GM18520 (cell line): ENCODE results near the gene BPHL.
"Not testable (repeated sequence)": the region's sequence is repeated elsewhere in the genome, so short reads cannot be mapped to it uniquely, and the experiment has no call there.

ENCODE experiments used
- ATAC-seq: cut with Tn5 transposase; IDR thresholded peaks from one replicate; pipeline ENCODE4 v1.9.1; 2021; ENCODE audit not compliant: unreplicated experiment

BPHL gene

GRCh38 chr6:3176562-3177355, 58.2 kb downstream of the BPHL start:
- ATAC-seq, result no peak

GRCh38 chr6:3178666-3179065, 60.2 kb downstream of the BPHL start:
- ATAC-seq, result not testable (repeated sequence)

GRCh38 chr6:3179945-3180344, 61.4 kb downstream of the BPHL start:
- not testable (repeated sequence) for ATAC-seq

- ATAC-seq, result no peak
Measured at GRCh38 chr6:3181105-3181504, 62.6 kb downstream of the BPHL start.

- no peak for ATAC-seq
Measured at GRCh38 chr6:3183066-3183465, 64.6 kb downstream of the BPHL start.

GRCh38 chr6:3186974-3187382, 68.5 kb downstream of the BPHL start:
- no peak for ATAC-seq

GRCh38 chr6:3188262-3188661, 69.8 kb downstream of the BPHL start:
- ATAC-seq, result no peak

GRCh38 chr6:3189192-3189591, 70.7 kb downstream of the BPHL start:
- ATAC-seq, result not testable (repeated sequence)

- no peak for ATAC-seq
Measured at GRCh38 chr6:3190056-3190455, 71.5 kb downstream of the BPHL start.

GRCh38 chr6:3190779-3191178, 72.3 kb downstream of the BPHL start:
- ATAC-seq, result no peak

GRCh38 chr6:3193102-3193849, 74.8 kb downstream of the BPHL start:
- ATAC-seq, result no peak

- no peak for ATAC-seq
Measured at GRCh38 chr6:3194535-3195419, 76.3 kb downstream of the BPHL start.

GRCh38 chr6:3195420-3195694, 76.8 kb downstream of the BPHL start:
- ATAC-seq, result no peak

- no peak for ATAC-seq
Measured at GRCh38 chr6:3195695-3196497, 77.4 kb downstream of the BPHL start.

GRCh38 chr6:3196770-3197169, 78.3 kb downstream of the BPHL start:
- ATAC-seq, result no peak

- ATAC-seq, result not testable (repeated sequence)
Measured at GRCh38 chr6:3197734-3198133, 79.2 kb downstream of the BPHL start.

GRCh38 chr6:3199382-3199781, 80.9 kb downstream of the BPHL start:
- ATAC-seq, result no peak

- no peak for ATAC-seq
Measured at GRCh38 chr6:3200682-3201081, 82.2 kb downstream of the BPHL start.

- no peak for ATAC-seq
Measured at GRCh38 chr6:3201388-3201787, 82.9 kb downstream of the BPHL start.
